UCSD-AML1 (cell line): ENCODE results near the gene TRIM51G.
"Not testable (repeated sequence)": the region's sequence is repeated elsewhere in the genome, so short reads cannot be mapped to it uniquely, and the experiment has no call there.

ENCODE experiments used
- DNase-seq: peaks from one replicate; lab custom pipeline; 2025; ENCODE audit not compliant: unreplicated experiment; lab: John Stamatoyannopoulos, UW

TRIM51G gene

GRCh38 chr11:48983785-48984184 is at the start of gene TRIM51G:
Gene TRIM51G, minus strand, starts transcription at chr11:48983885. Its CDS starts 2,190 bp downstream, at chr11:48981695.
- not testable (repeated sequence) for DNase-seq

GRCh38 chr11:49028523-49028922 is 44.8 kb upstream of the TRIM51G start, which contains the start of gene TRIM49B:
Gene TRIM49B, plus strand, starts transcription at chr11:49028823. Its CDS starts 2,777 bp downstream, at chr11:49031600.
- DNase-seq, result not testable (repeated sequence)

GRCh38 chr11:48968592-48968991 is 15.1 kb downstream of the TRIM51G start:
- not testable (repeated sequence) for DNase-seq

- not testable (repeated sequence) for DNase-seq
Measured at GRCh38 chr11:48955315-48956049, 28.2 kb downstream of the TRIM51G start.

- not testable (repeated sequence) for DNase-seq
Measured at GRCh38 chr11:48945796-48946195, 37.9 kb downstream of the TRIM51G start.
